Uterus (tissue), 4 donors: ENCODE measurements around the gene ACSS1. TPM values are rescaled to one million over a fixed set of nuclear protein-coding genes. Genes with fewer than 3 reads are reported as not detected.

Experiments
- DNase-seq, 2 donors: peaks; one replicate each; pipeline ENCODE4 v3.0.0-alpha.2; 2019 to 2020
- H3K27ac ChIP-seq, 2 donors: fragments of 200-600 bp; sonication (generic); 1 replicate in 1 of 2; 2 replicates in 1 of 2; pipeline ENCODE4 v1.5.1; 2016 to 2018
- H3K27me3 ChIP-seq, 2 donors: fragments of 200-600 bp; sonication (generic); one replicate each; pipeline ENCODE4 v1.5.1; 2018 to 2019; ENCODE audit warnings: control low read depth in 1 of 2
- H3K36me3 ChIP-seq, 2 donors: fragments of 200-600 bp; sonication (generic); one replicate each; pipeline ENCODE4 v1.5.1; 2019; ENCODE audit warnings: control low read depth in 1 of 2
- H3K4me1 ChIP-seq, 2 donors: fragments of 200-600 bp; sonication (generic); one replicate each; pipeline ENCODE4 v1.5.1; 2018 to 2019; ENCODE audit warnings: control low read depth in 1 of 2
- H3K4me3 ChIP-seq, 2 donors: fragments of 200-600 bp; sonication (generic); 1 replicate in 1 of 2; 2 replicates in 1 of 2; pipeline ENCODE4 v1.5.1; 2018 to 2019; ENCODE audit warnings: mild to moderate bottlenecking in 1 of 2
- H3K9me3 ChIP-seq, 2 donors: fragments of 200-600 bp; sonication (generic); one replicate each; pipeline ENCODE4 v1.5.1; 2019; ENCODE audit warnings: control low read depth in 1 of 2
- POLR2A ChIP-seq, 2 donors: fragments of 450-650 bp; IDR thresholded peaks; one replicate each; pipeline ENCODE4 v1.6.1; 2016; ENCODE audit warnings: antibody characterized with exemption in 2 of 2, mild to moderate bottlenecking in 1 of 2, moderate library complexity in 1 of 2
- intact Hi-C: fragments of 100-400 bp; cut with DNase I; formaldehyde crosslinking; loops from one replicate; pipeline ENCODE4 v1.15.1; 2023; ENCODE audit warnings: low total_unique reads
- total RNA-seq, 4 donors: library from RNA; depleted of rRNA in 3 of 4; stranded (reverse); fragments of >200 nt in 3 of 4; gene quantifications; one replicate each; pipeline versions ENCODE4 v1.1.0 to v1.2.4, GENCODE V29; 2014 to 2023
- TF ChIP-seq, protein P1 (sequence below), 4 experiments: fragments of 200-600 bp in 2 of 4; fragments of 450-650 bp in 2 of 4; sonication (generic) in 2 of 4; IDR thresholded peaks; one replicate each; pipeline ENCODE4 v1.5.1; 2016 to 2019; ENCODE audit warnings: antibody characterized with exemption in 4 of 4, mild to moderate bottlenecking in 2 of 4, moderate library complexity in 1 of 4
- donor health status: DM: yes; HTN: yes; CAD: no.

ACSS1 gene
- total RNA-seq, 4 donors from 2014 or later, result 11.8 to 35.1 (median 23.1) TPM

DNA sequence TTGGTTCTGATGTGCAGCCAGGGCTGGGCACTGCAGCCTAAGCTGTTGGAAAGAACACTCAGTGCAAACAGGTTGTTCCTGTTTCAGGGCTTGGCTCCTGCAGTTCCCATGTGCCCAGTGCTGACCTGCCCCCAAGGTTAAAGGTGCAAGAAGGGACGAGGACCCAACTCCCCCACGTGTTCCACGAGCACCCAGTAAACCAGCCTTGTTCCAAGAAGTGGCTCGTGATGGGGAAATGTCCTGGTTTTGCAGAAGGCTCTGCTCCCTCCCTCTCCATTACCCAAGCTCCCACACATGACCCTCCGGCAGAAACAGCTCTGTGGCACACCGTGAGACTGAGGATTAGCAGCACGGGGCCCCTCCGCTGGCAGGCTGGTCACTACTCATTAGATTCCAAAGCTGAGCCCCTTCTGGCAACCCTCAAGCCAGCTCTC is 9.4 kb downstream of the ACSS1 start:
- H3K4me1 ChIP-seq, result peaks cover 3 to 12% of the 10 kb centered on the region in 2 donors
- no peaks in the 10 kb centered on the region for H3K27me3 ChIP-seq
- H3K4me3 ChIP-seq, result no peak overlapping the region
- TF ChIP-seq, protein P1, sequence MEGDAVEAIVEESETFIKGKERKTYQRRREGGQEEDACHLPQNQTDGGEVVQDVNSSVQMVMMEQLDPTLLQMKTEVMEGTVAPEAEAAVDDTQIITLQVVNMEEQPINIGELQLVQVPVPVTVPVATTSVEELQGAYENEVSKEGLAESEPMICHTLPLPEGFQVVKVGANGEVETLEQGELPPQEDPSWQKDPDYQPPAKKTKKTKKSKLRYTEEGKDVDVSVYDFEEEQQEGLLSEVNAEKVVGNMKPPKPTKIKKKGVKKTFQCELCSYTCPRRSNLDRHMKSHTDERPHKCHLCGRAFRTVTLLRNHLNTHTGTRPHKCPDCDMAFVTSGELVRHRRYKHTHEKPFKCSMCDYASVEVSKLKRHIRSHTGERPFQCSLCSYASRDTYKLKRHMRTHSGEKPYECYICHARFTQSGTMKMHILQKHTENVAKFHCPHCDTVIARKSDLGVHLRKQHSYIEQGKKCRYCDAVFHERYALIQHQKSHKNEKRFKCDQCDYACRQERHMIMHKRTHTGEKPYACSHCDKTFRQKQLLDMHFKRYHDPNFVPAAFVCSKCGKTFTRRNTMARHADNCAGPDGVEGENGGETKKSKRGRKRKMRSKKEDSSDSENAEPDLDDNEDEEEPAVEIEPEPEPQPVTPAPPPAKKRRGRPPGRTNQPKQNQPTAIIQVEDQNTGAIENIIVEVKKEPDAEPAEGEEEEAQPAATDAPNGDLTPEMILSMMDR (IDR thresholded peaks at IDR 0.05), result no peak
- TF ChIP-seq POLR2A (IDR thresholded peaks at IDR 0.05), result no peak
- H3K9me3 ChIP-seq, result no peaks in the 10 kb centered on the region
- intact Hi-C loops, result no loop called here
- H3K36me3 ChIP-seq, result no peaks in the 10 kb centered on the region
- no peak overlapping the region for H3K27ac ChIP-seq
- peak; percentile 9 to 14 for DNase-seq

DNA sequence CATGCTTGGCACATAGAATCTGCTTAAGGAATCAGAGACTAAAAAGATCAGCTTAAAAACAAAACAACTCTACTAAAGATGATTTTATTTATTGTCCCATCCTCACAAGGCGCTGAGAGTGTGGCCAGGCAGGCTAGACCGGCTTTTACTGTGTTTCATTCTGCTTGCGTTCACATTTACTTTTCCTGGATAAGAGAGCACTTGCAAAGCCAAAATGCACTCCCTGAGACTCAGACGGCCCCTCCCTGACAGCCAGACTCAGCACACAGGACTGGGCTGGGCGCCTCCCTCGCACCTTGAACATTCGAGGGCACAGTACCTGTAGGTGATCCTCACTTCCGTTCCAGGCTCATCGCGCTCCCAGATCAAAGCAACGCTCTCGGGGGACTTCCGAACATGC is 10.2 kb downstream of the ACSS1 start:
- peaks cover 7 to 8% of the 10 kb centered on the region in 2 donors for H3K4me1 ChIP-seq

DNA sequence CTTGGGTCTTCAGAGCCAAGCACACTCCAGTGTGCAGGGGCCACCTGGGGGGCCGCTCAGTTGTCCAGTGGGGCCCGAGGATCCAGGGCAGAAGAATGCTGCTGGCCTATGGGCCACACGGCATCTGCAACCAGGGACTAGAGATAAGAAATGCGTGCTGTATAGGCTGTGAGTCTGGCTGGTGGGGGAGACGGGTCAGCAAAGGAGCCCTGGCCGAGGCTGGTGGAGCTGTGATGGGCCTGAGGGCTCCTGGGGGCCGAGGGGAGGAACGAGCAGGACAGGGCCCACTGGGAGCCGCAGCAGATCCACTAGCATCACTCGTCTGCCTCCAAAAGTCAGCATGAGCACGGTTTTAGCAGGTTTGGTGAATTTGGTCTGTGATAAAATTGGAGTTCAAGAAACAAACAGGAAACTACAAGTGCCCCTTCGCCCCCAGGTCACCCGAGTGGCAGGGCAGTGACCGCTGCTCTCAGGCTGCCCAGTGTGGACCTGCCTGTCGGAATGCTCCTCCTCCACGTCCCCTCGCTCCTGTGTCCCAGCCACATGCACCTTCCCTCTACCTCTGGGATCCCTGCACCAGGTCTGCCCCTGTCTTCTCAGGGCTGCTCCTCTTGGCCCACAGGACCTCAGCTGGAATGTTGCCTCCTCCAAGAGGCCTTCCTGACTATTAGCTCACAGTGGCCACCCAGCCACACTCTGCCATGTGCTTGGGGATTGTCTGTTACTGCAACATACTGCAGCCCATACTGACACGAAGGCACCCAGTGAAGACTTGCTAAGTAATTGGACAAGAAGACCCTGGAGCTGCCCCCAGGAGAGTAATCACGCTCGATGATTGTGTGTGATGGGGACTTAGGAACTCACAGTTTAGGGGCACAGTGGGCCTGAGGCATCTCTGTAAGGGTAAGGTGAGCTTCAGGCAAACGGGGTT is 10.9 kb downstream of the ACSS1 start:
- Histone ChIP-seq H3K36me3 (no peaks in the 10 kb centered on the region), H3K4me3 (no peak overlapping the region), H3K27me3 (no peaks in the 10 kb centered on the region), H3K4me1 (peaks cover under 1 to 6% of the 10 kb centered on the region in 2 donors), H3K27ac (no peak overlapping the region), H3K9me3 (no peaks in the 10 kb centered on the region)
- intact Hi-C loops, result no loop called here
- TF ChIP-seq POLR2A (IDR thresholded peaks at IDR 0.05), result no peak
- TF ChIP-seq, protein P1 (IDR thresholded peaks at IDR 0.05), result no peak
- DNase-seq, result peak in 1 of 2 donors; percentile 10

More for the DNA sequence above, 10.2 kb downstream of the ACSS1 start:
- Histone ChIP-seq H3K4me3 (no peak overlapping the region), H3K27ac (no peak overlapping the region), H3K36me3 (no peaks in the 10 kb centered on the region), H3K27me3 (no peaks in the 10 kb centered on the region), H3K9me3 (no peaks in the 10 kb centered on the region)
- DNase-seq, result peak in 1 of 2 donors; percentile 5
- intact Hi-C loops, result no loop called here
- TF ChIP-seq, protein P1 (IDR thresholded peaks at IDR 0.05), result no peak
- no peak for TF ChIP-seq POLR2A (IDR thresholded peaks at IDR 0.05)

DNA sequence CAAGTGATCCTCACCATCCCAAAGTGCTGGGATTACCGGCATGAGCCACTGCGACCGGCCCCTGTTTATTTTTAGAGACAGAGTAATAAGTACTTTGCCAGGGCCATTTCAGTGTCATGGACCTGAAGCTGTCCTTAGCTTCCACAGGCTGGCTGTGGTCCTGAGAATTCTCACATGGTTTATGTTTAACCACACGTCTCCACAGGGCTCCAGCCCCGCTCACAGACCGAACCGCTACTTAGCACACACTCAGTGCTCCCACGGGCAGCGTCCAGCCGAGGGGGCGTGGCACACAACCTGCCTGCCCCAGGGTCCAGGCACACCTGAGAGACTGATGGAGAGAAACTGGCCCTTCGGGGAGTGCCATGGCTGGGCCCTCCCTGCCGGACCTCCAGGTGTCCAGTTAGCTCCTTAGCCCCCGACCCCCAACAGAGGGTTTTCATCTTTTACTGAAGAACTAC is 11.7 kb downstream of the ACSS1 start:
- no peak overlapping the region for H3K27ac ChIP-seq
- no peaks in the 10 kb centered on the region for H3K36me3 ChIP-seq
- no peak for DNase-seq
- H3K9me3 ChIP-seq, result no peaks in the 10 kb centered on the region
- TF ChIP-seq, protein P1 (IDR thresholded peaks at IDR 0.05), result no peak
- no peak for TF ChIP-seq POLR2A (IDR thresholded peaks at IDR 0.05)
- no peak overlapping the region for H3K4me3 ChIP-seq
- H3K4me1 ChIP-seq, result peaks cover 0 to 6% of the 10 kb centered on the region in 2 donors
- H3K27me3 ChIP-seq, result no peaks in the 10 kb centered on the region
- intact Hi-C loops, result no loop called here

DNA sequence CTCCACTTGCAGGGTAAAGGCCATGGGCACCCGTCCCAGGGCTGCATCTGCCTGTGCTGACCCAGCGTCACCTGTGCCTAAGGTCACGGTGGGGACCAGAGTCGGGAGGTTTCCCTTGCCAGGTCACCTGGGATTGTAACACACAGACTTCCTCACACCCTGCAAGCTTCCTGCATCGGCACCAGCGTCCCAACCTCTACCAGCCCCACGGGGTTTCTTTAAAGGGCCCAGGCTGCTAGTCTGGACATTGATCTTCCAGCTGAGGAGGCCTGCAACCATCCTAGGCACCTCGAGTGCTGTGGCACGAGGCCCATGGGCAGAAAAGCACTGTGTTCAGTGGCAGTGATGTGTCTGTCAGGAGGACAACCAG is 12.6 kb downstream of the ACSS1 start:
- Histone ChIP-seq H3K4me1 (peaks cover 4 to 12% of the 10 kb centered on the region in 2 donors), H3K36me3 (no peaks in the 10 kb centered on the region), H3K9me3 (no peaks in the 10 kb centered on the region), H3K27ac (no peak overlapping the region), H3K27me3 (no peaks in the 10 kb centered on the region), H3K4me3 (no peak overlapping the region)
- no peak for DNase-seq
- intact Hi-C loops, result no loop called here
- TF ChIP-seq, protein P1 (IDR thresholded peaks at IDR 0.05), result no peak
- no peak for TF ChIP-seq POLR2A (IDR thresholded peaks at IDR 0.05)
